Fibroblast of lung (primary cell): ENCODE data around the gene SPTBN5.

Experiments used
- CTCF ChIP-seq, 2 donors: IDR thresholded peaks in 1 of 2; conservative IDR thresholded peaks in 1 of 2; 1 replicate in 1 of 2; 2 replicates in 1 of 2; pipeline ENCODE4 v1.5.1; 2011 to 2012; ENCODE audit warnings: low read length in 2 of 2, control low read depth in 1 of 2, inconsistent platforms in 1 of 2, low read depth in 1 of 2, mild to moderate bottlenecking in 1 of 2
- EZH2 ChIP-seq: IDR thresholded peaks from 2 replicates; pipeline ENCODE4 v1.5.1; 2012; ENCODE audit warnings: low read length, control low read depth, mild to moderate bottlenecking; ENCODE audit errors: missing control alignments

DNA sequence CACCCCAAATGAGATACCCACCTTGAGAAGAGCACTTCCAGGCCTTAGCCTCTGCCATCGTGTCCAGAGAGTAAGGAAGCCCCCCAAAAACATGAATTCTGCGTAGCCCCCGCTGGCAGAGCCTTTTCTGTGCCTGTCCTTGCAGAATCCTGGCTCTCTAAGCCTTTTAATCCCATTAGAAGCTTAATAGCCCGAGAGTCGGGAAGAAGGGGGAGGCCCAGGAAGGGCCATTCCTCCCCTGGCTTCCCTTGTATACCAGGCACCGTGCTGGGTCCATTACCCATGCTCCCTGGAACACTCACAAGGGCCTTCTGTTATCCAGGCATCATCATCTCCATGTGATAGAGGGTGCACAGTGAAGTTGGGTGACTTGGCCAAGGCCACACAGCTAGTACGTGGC lies 7.1 kb downstream of the SPTBN5 start:
- TF ChIP-seq CTCF (conservative IDR thresholded peaks at IDR 0.05 in 1 of 2, IDR thresholded peaks at IDR 0.05 in 1 of 2; ENCODE audit: low read depth in 1 of 2, low read length in 2 of 2) (no peak), EZH2 (no peak)
